Activated effector memory CD4-positive, alpha-beta T cell treated with anti-CD3 and anti-CD28 coated beads, Interleukin-2, amount 50 U/mL, for 16 hours (primary cell): Measurements from ENCODE around the gene VAT1.
A peak's percentile ranks its signal among the peaks of the same experiment; 100 is the strongest.
"Not testable (repeated sequence)": the region's sequence is repeated elsewhere in the genome, so short reads cannot be mapped to it uniquely, and the experiment has no call there.

Experiments used
- DNase-seq: peaks from one replicate; pipeline ENCODE4 v3.0.0-alpha.2; 2020

VAT1 gene

DNA sequence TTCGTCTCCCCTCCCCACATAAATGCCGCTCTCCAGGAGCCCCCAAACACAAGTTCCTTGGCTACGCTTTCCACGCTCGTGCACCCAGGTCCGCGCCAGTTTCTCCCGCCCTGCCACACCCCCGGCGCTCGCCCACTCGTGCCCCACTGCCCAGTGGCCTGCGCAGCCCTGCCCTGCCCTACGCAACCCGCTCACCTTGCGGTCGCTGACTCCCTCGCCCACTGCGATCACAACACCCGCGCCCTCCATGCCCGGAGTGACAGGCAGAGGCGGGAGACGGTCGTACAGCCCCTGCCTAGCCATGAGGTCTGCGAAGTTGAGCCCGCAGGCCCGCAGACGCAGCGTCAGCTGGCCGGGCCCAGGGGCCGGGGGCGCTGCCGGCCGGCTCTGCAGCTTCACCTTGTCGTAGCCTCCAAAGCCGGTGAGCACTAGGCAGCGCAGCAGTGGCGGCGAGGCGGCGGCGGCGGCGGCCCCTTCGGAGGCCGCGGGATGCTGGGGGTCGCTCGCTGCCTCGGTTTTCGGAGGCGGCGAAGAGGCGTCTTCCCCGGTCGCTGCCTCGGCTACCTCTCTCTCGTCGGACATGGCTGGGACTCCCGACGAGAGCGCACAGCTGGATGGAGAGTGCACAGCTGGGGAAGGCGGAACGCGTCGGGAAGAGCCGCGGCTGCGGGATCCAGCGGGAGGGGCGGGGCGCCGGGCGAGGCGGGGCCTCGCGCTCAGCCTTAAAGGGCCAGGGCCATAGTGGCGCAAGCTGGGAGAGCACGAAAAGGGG lies at the start of gene VAT1:
TSS of gene VAT1 (minus strand) at position 645 of the 772 bp plus-strand sequence. CDS start at position 582, 63 bp downstream.
- peak; percentile 90 for DNase-seq

GRCh38 chr17:43070872-43071271 lies 48.7 kb upstream of the VAT1 start:
- no peak for DNase-seq

- no peak for DNase-seq
Observed at GRCh38 chr17:43070257-43070656, 48.1 kb upstream of the VAT1 start.

DNA sequence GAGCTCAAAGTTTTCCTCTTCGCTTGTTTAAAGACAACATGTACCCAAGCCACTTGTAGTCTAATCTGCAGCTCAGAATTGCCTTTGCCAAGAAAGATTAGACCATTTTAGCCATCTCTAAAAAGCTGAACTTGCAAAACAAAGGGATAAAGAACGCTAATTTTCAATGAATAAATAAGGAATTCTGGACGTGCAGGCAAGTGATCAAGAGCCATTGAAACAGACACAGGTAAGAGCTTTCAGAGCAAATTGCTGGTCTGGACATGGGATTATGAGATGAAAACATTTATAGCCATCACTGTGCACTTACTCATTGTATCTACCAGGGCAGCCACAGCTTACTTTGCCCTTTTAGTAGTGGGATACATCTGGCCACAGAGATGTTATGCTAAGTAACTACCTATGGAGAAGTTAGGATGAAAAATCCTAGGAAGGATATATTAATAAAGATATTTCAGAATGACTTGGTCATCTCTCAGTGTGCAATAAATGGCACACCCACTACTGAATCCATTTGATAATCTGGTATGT lies 47.2 kb upstream of the VAT1 start:
- no peak for DNase-seq

- no peak for DNase-seq
Observed at GRCh38 chr17:43068570-43069367, 46.6 kb upstream of the VAT1 start.

GRCh38 chr17:43062984-43063638 lies 40.9 kb upstream of the VAT1 start:
- no peak for DNase-seq

- DNase-seq: no peak
Observed at GRCh38 chr17:43056051-43056450, 33.9 kb upstream of the VAT1 start.

DNA sequence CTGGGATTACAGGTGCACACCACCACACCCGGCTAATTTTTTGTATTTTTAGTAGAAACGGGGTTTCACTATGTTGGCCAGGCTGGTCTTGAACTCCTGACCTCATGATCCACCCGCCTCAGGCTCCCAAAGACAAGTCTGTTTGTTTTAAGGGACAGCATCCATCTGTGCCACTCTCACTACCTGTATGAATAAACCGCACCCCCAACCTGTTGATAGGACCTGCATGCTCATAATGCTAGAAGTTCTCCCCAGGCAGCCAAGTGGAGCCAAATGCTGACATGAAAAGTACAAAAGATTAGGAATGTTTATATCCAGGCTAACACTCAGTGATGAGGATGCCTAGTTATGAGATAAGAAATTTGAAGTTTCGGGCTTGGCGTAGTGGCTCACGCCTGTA lies 30.8 kb upstream of the VAT1 start:
- DNase-seq: not testable (repeated sequence)

DNA sequence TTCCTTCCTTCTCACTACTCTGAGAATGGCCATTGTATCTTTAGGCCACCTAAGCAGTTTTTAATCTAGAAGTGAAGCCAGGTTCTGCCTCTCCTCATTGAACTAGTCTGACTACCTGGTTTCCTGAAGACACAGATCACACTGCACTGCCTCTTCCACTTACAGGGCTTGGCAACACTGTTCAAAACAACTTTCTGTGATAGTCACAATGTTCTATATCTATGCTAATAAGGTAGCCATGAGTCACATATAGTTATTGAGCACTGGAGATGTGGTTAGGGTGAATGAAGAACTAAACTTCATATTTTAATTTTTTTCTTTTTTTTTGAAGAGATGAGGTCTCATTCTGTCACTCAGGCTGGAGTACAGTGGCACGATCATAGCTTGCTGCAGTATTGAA lies 29.8 kb upstream of the VAT1 start:
- no peak for DNase-seq

DNA sequence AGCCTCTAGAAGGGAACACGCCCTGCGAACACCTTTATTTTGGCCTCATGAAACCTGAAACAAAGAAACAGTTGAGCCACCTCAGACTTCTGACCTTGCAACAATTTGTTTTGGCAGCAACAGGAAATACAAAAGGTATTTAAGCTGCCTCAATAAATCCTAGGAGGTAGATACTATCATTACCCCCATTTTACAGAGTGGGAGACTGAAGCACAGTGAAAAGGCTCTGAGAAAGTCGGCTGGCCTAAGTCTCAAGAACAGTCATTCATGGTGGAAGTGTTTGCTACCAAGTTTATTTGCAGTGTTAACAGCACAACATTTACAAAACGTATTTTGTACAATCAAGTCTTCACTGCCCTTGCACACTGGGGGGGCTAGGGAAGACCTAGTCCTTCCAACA lies 21.8 kb upstream of the VAT1 start:
- no peak for DNase-seq

- DNase-seq: no peak
Observed at GRCh38 chr17:43043307-43043706, 21.1 kb upstream of the VAT1 start.

DNA sequence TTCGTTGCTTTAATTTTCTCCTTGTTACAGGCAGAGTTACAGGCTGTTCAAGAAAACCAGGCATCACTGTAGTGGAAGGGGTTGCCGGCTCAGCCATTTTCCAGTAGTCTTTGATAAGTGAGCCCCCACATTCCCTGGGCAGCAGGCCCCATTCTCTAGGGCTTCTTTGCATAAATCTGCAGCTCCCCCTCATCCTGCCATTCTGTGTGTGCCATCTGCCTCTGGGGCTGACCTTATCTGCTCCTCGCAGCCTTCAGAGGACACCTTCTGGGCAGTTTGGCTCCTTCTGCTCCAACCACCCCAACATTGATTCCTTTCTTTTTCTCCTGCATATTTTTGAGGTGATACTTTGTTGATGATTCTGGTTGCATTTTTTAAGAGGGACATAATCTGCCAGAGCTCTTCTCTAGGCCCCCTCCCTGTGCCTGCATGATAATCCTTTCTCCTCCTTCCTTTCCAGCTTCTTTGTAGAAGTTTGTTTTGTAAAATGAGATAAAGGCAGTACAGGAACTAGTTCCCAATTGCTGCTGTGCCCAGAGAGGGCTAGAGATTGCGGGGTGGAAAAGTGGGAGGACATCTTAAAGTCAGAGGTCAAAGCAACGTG lies 19.9 kb upstream of the VAT1 start:
- DNase-seq: no peak

GRCh38 chr17:43040655-43041054 lies 18.5 kb upstream of the VAT1 start:
- no peak for DNase-seq

- DNase-seq: no peak
Observed at GRCh38 chr17:43039646-43040045, 17.5 kb upstream of the VAT1 start.

DNA sequence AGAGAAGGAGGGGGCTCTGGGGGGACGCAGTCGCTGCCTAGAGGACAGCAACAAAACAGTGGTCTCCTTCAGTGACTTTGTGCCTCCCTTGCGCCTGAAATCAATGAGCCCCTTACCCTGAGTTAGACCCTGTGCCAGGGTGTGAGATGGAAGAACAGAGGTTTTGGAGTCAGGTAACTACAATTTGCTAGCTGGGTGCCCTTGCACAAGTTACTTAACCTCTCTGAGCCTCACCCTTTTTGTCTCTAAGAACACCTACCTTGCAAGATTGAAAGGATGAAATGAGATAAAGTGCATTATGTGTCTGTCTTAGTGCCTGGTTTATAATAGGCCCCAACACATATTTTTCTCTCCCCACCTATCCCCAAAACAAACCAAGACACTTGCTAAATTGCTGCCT lies 12.7 kb upstream of the VAT1 start:
- DNase-seq: no peak

GRCh38 chr17:43033948-43034881 lies 12.0 kb upstream of the VAT1 start:
- no peak for DNase-seq

DNA sequence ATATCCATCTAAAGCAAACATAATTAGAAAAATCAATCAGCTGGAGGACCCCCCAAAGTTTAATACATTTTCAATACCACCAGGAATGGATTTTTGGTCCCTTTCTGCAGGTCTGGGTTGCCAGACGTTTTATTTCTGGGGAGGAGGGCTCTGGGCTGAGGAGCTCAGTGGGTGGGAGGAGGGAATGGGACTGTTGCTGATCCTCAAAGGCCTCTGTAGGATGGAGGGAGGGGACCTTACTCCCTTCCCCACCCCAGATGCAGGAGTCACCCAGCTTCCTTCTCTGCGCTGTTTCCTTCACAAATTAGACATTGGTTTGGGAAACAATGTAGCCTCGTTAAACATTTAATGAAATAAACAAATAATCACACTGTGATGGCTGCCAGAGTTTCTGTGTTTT lies 9.5 kb upstream of the VAT1 start:
- no peak for DNase-seq

GRCh38 chr17:43030137-43030767 lies 8.1 kb upstream of the VAT1 start:
- no peak for DNase-seq

DNA sequence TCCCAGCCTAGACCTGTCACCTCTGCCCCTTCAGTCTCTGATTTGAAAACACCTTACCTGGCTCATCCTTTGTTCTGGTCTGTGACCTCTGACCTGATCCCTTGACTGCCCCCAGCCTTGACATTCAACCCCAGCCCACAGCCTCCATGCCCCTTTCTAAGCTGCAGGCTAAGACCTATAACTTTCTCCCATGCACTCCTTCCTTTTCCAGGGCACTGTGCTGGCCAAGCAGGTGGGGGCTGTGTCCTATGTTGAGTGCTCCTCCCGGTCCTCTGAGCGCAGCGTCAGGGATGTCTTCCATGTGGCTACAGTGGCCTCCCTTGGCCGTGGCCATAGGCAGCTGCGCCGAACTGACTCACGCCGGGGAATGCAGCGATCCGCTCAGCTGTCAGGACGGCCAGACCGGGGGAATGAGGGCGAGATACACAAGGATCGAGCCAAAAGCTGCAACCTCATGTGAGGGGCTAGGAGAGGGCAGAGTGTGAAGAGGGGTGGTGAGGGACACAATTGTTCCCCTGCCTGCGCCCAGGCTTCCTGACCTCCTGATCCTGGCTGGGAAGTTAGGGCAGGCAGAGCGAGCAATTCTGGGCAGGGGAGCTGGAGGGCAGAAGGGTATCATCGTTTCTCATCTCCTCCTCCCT lies 6.2 kb upstream of the VAT1 start:
- DNase-seq: no peak

DNA sequence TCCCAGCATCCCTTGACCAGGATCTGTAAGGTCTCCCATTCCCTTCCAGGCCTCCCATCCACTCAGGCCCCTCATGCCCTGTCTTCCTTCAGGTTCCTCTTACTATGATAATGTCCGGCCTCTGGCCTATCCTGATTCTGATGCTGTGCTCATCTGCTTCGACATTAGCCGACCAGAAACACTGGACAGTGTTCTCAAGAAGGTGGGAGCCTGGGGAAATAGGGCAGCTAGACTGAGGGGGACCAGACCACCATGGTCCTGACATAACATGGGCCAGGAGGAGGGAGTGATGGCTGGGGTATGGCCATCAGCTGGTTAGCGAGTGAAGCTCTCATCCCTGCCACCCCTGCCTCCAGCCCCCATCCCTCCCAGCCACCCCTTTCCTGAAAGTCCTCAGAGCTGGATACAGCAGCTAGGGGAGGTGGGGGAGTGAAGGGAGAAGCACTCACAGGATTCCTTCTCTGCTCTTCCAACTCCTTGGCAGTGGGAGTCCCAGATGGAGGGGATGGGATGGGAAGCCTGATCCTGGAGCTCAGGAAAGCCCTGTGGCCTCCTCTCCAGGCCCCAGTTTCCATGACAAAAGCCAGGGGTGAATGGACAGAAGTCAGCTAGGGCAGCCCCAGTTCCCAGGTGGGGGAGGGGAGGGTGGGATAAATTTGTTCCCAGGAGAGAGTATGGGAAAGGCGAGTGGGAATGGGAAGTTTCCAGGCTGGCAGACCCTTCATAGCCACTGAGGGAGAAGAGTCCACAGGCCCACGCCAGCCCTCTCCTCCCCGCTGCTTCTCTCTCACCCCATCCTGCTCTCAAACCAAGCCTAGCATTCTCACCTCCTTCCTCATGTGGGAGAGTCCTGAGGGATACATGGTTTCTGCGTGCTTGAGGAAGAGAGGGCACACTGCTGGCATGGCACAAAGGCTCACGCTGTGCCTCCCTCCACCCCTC lies 5.2 kb upstream of the VAT1 start:
- DNase-seq: no peak
